Bronchial epithelial cell (primary cell): ENCODE measurements around the gene TMEM43. TPM values are rescaled to one million over a fixed set of nuclear protein-coding genes. Genes with fewer than 3 reads are reported as not detected.
A peak's percentile ranks its signal among the peaks of the same experiment; 100 is the strongest.

ENCODE experiments used
- DNase-seq: peaks from one replicate; pipeline ENCODE4 v3.0.0-alpha.2; 2010; ENCODE audit warnings: low read depth
- FAIRE-seq: peaks from 2 replicates; lab custom pipeline; 2011; peaks lifted over from hg19 to GRCh38; lab: Jason Lieb, UNC
- H3K27me3 ChIP-seq: 2 replicates; pipeline ENCODE4 v1.5.1; 2011; ENCODE audit warnings: low read length; ENCODE audit not compliant: control insufficient read depth, insufficient read depth
- H3K36me3 ChIP-seq: 2 replicates; pipeline ENCODE4 v1.5.1; 2011; ENCODE audit warnings: low read length; ENCODE audit not compliant: control insufficient read depth, insufficient read depth
- H3K4me3 ChIP-seq: 2 replicates; pipeline ENCODE4 v1.5.1; 2011; ENCODE audit warnings: mild to moderate bottlenecking, low read depth, low read length, control low read depth
- CTCF ChIP-seq: IDR thresholded peaks from 2 replicates; pipeline ENCODE4 v1.5.1; 2011; ENCODE audit warnings: mild to moderate bottlenecking, moderate library complexity, low read length, control low read depth, inconsistent platforms; ENCODE audit not compliant: insufficient read depth, severe bottlenecking
- total RNA-seq: library from RNA; depleted of rRNA; stranded (reverse); fragments of >200 nt; gene quantifications from 2 replicates; pipeline ENCODE4 v1.2.1, GENCODE V29; 2014

TMEM43 gene
- total RNA-seq, 1 donor from 2014 or later = 88.5 TPM

- H3K36me3 ChIP-seq = peaks cover 21% of the 10 kb centered on the region
Observed at GRCh38 chr3:14145670-14146380, 21.0 kb downstream of the TMEM43 start.

GRCh38 chr3:14146381-14147065 lies 21.7 kb downstream of the TMEM43 start:
- FAIRE-seq (peak; percentile 62), DNase-seq (no peak)
- Histone ChIP-seq H3K36me3 (peaks cover 23% of the 10 kb centered on the region), H3K4me3 (no peak overlapping the region), H3K27me3 (no peaks in the 10 kb centered on the region)
- no peak for TF ChIP-seq CTCF

More at GRCh38 chr3:14145670-14146380, 21.0 kb downstream of the TMEM43 start:
- FAIRE-seq (peak; percentile 13), DNase-seq (no peak)
- peak; percentile 14 for TF ChIP-seq CTCF
- no peaks in the 10 kb centered on the region for H3K27me3 ChIP-seq
- H3K4me3 ChIP-seq = no peak overlapping the region

- FAIRE-seq = no peak
- H3K36me3 ChIP-seq = peaks cover 24% of the 10 kb centered on the region
- H3K27me3 ChIP-seq = no peaks in the 10 kb centered on the region
- H3K4me3 ChIP-seq = no peak overlapping the region
- TF ChIP-seq CTCF = no peak
- DNase-seq = no peak
Observed at GRCh38 chr3:14147066-14147435, 22.2 kb downstream of the TMEM43 start.

- no peak for FAIRE-seq
- H3K36me3 ChIP-seq = peaks cover 26% of the 10 kb centered on the region
- H3K27me3 ChIP-seq = no peaks in the 10 kb centered on the region
- no peak for DNase-seq
- H3K4me3 ChIP-seq = no peak overlapping the region
- TF ChIP-seq CTCF = no peak
Observed at GRCh38 chr3:14147617-14148016, 22.8 kb downstream of the TMEM43 start.

- no peak for TF ChIP-seq CTCF
- peaks cover 26% of the 10 kb centered on the region for H3K36me3 ChIP-seq
- no peaks in the 10 kb centered on the region for H3K27me3 ChIP-seq
- DNase-seq = no peak
- FAIRE-seq = no peak
- no peak overlapping the region for H3K4me3 ChIP-seq
Observed at GRCh38 chr3:14148041-14148985, 23.5 kb downstream of the TMEM43 start.
